PFSK-1 (cell line): ENCODE data around the gene NGFR.

ENCODE experiments used
- FOXP2 ChIP-seq: optimal IDR thresholded peaks from 2 replicates; pipeline ENCODE3; 2011; ENCODE audit warnings: borderline replicate concordance, control low read depth, inconsistent platforms; ENCODE audit not compliant: insufficient read depth; ENCODE audit errors: extremely low read length, extremely low read depth
- POLR2AphosphoS5 ChIP-seq: IDR thresholded peaks from 2 replicates; pipeline ENCODE4 v1.6.1; 2012; ENCODE audit warnings: low read depth, mild to moderate bottlenecking, control low read depth, low read length, moderate library complexity
- REST ChIP-seq, 2 experiments: IDR thresholded peaks; 2 replicates each; pipeline versions ENCODE4 v1.6.1 to v1.8.0; 2011 to 2012; ENCODE audit warnings: low read depth in 2 of 2, low read length in 2 of 2, control low read depth in 1 of 2, inconsistent platforms in 1 of 2, mild to moderate bottlenecking in 1 of 2, moderate library complexity in 1 of 2; ENCODE audit not compliant: insufficient read depth in 1 of 2
- SIN3A ChIP-seq: IDR thresholded peaks from 2 replicates; pipeline ENCODE4 v1.6.1; 2012; ENCODE audit warnings: mild to moderate bottlenecking, low read length, moderate library complexity, borderline replicate concordance; ENCODE audit not compliant: insufficient read depth
- TAF1 ChIP-seq: IDR thresholded peaks from 2 replicates; pipeline ENCODE4 v1.6.1; 2012; ENCODE audit warnings: low read length, control low read depth, borderline replicate concordance; ENCODE audit not compliant: insufficient read depth

Gene NGFR

GRCh38 chr17:49497148-49498028, 2.3 kb downstream of the NGFR start:
- no peak for TF ChIP-seq SIN3A
- no peak for TF ChIP-seq POLR2AphosphoS5
- TF ChIP-seq FOXP2: no peak
- no peak for TF ChIP-seq TAF1
- no peak for TF ChIP-seq REST (IDR thresholded peaks at IDR 0.05; ENCODE audit: insufficient read depth in 1 of 2, low read depth in 2 of 2, low read length in 2 of 2)

- TF ChIP-seq REST (IDR thresholded peaks at IDR 0.05; ENCODE audit: insufficient read depth in 1 of 2, low read depth in 2 of 2, low read length in 2 of 2) (no peak), TAF1 (no peak), POLR2AphosphoS5 (no peak), FOXP2 (no peak), SIN3A (no peak)
Measured at GRCh38 chr17:49498029-49498615, 3.0 kb downstream of the NGFR start.

GRCh38 chr17:49501496-49501895, 6.4 kb downstream of the NGFR start:
- no peak for TF ChIP-seq FOXP2
- no peak for TF ChIP-seq SIN3A
- TF ChIP-seq POLR2AphosphoS5: no peak
- no peak for TF ChIP-seq REST (IDR thresholded peaks at IDR 0.05; ENCODE audit: insufficient read depth in 1 of 2, low read depth in 2 of 2, low read length in 2 of 2)
- TF ChIP-seq TAF1: no peak

GRCh38 chr17:49502254-49502653, 7.2 kb downstream of the NGFR start:
- TF ChIP-seq REST (IDR thresholded peaks at IDR 0.05; ENCODE audit: insufficient read depth in 1 of 2, low read depth in 2 of 2, low read length in 2 of 2) (no peak), TAF1 (no peak), FOXP2 (no peak), SIN3A (no peak), POLR2AphosphoS5 (no peak)
